Lower leg skin (tissue), 4 donors: Measurements from ENCODE around the gene AGO1. TPM values are rescaled to one million over a fixed set of nuclear protein-coding genes. Genes with fewer than 3 reads are reported as not detected.
A peak's percentile ranks its signal among the peaks of the same experiment; 100 is the strongest.

Experiments
- DNase-seq, 2 donors: peaks; one replicate each; pipeline ENCODE4 v3.0.0-alpha.2; 2019; ENCODE audit warnings: low spot score in 2 of 2
- H3K4me3 ChIP-seq: fragments of 200-600 bp; sonication (generic); 2 replicates; pipeline ENCODE4 v1.5.1; 2017; ENCODE audit warnings: mild to moderate bottlenecking, low read depth; ENCODE audit not compliant: poor library complexity, severe bottlenecking
- CTCF ChIP-seq, 3 donors: fragments of 450-650 bp; IDR thresholded peaks; one replicate each; pipeline ENCODE4 v1.5.1; 2016; ENCODE audit warnings: antibody characterized with exemption in 3 of 3, mild to moderate bottlenecking in 3 of 3, moderate library complexity in 2 of 3
- POLR2A ChIP-seq, 2 donors: fragments of 450-650 bp; IDR thresholded peaks; one replicate each; pipeline ENCODE4 v1.6.1; 2016 to 2017; ENCODE audit warnings: antibody characterized with exemption in 2 of 2, mild to moderate bottlenecking in 1 of 2, moderate library complexity in 1 of 2
- WGBS, 2 donors: methylation state at CpG; one replicate each; pipeline ENCODE4 v1.1.5; 2018; 5-methylcytosine and 5-hydroxymethylcytosine counted together
- intact Hi-C: fragments of 100-400 bp; cut with DNase I; formaldehyde crosslinking; loops from one replicate; pipeline ENCODE4 v1.15.0; 2023; ENCODE audit warnings: low total_unique reads
- total RNA-seq, 4 donors: library from RNA; depleted of rRNA; stranded (reverse); fragments of >200 nt; gene quantifications; one replicate each; pipeline ENCODE4 v1.1.0, GENCODE V29; 2016

AGO1 gene
- total RNA-seq, 4 donors from 2014 or later: 18.2 to 29.5 (median 22.5) TPM

DNA sequence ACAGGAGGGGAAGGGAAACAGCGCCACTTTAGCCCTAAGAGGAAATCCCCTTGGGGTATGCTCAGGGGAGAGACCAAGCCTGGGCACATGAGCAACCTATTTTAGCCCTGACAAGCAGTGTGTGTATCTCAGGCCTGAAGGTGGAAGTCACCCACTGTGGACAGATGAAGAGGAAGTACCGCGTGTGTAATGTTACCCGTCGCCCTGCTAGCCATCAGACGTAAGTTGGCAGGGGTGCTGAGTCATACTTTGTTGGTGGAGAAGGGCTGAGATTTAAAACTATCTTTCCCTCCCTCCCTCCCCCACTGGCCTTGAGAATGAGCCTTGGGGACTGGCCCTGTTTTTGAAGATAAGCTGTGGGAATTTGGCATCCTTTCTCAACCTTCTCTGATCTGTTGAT is 11.2 kb downstream of the AGO1 start:
- no peak overlapping the region for H3K4me3 ChIP-seq
- 81 to 82% methylated on average over 6 of the region's 6 CpGs for WGBS, 2 donors
- peak in 1 of 2 donors; percentile 18 for DNase-seq
- intact Hi-C loops: no loop called here
- no peak for TF ChIP-seq POLR2A (IDR thresholded peaks at IDR 0.05)
- no peak for TF ChIP-seq CTCF (IDR thresholded peaks at IDR 0.05)

DNA sequence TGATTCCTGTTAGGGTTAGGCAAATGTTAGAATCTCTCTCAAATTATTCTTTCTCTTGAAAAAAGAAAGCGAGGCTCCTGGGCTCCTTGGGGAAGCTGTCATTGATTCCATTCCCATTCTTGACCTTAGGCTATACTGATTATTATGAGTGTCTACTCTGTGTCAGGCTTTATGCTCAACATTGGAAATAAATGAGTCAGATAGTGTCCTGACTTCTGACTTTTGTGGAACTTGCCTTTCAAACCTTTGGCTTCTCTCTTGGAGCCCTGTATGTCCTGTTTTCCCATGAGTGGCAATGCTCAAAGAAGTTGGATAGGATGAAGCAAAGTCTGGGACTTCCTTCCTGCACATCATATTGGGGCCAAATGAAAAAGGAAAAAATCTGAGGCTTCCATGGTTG is 11.6 kb downstream of the AGO1 start:
- no peak for DNase-seq
- intact Hi-C loops: no loop called here
- WGBS, 2 donors: 79 to 95% methylated on average over 1 of the region's 1 CpG
- no peak overlapping the region for H3K4me3 ChIP-seq
- no peak for TF ChIP-seq POLR2A (IDR thresholded peaks at IDR 0.05)
- TF ChIP-seq CTCF (IDR thresholded peaks at IDR 0.05): no peak

DNA sequence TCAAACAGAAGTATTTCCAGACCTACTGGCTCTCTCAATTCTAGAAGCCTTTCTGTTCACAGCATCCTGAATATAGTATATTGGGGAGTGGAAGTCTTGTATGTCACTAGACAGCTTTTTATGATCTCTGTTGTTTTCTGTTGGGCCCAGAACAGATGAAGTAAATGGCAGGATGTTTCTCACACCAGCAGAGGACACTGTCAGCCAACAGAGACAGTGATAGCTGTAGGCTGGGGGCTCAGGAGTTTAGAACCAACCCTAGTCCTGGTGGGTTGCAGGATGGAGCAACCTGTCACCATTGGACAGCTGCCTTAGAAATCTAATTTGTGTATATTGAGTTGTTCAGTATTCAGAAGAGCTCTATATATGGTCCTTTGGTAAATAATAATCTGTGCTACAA is 16.9 kb downstream of the AGO1 start:
- DNase-seq: no peak
- intact Hi-C loops: no loop called here
- H3K4me3 ChIP-seq: no peak overlapping the region
- TF ChIP-seq CTCF (IDR thresholded peaks at IDR 0.05) (no peak), POLR2A (IDR thresholded peaks at IDR 0.05) (no peak)

- no peak for TF ChIP-seq CTCF (IDR thresholded peaks at IDR 0.05)
- no peak for TF ChIP-seq POLR2A (IDR thresholded peaks at IDR 0.05)
- intact Hi-C loops: no loop called here
- peak in 1 of 2 donors; percentile 23 for DNase-seq
- H3K4me3 ChIP-seq: no peak overlapping the region
- WGBS, 2 donors: 96 to 97% methylated on average over 9 of the region's 9 CpGs
These were observed 18.2 kb downstream of the AGO1 start for GRCh38 chr1:35901235-35901634.

DNA sequence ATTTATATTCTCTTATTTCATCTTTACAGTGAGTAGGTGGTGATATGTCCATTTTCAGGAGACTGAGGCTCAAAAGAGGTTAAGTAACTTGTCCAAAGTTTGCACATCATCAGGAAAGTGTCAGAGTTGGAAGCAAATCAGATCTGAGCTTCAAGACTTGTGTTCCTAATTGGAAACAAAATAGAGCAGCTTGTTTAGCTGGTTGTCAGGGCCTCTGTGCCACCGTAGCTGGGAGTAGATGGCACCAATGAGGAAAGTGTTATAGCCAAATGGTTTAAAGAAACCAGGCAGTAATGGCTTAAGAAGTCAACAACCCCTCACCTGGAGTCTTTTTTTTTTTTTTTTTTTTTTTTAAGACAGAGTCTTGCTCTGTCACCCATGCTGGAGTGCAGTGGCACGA is 19.7 kb downstream of the AGO1 start:
- DNase-seq: no peak
- 70 to 80% methylated on average over 2 of the region's 2 CpGs for WGBS, 2 donors
- TF ChIP-seq CTCF (IDR thresholded peaks at IDR 0.05) (no peak), POLR2A (IDR thresholded peaks at IDR 0.05) (no peak)
- intact Hi-C loops: no loop called here
- no peak overlapping the region for H3K4me3 ChIP-seq

GRCh38 chr1:35914717-35915116 is 31.7 kb downstream of the AGO1 start:
- no peak for DNase-seq
- 84 to 86% methylated on average over 1 of the region's 1 CpG for WGBS, 2 donors
- H3K4me3 ChIP-seq: no peak overlapping the region
- intact Hi-C loops: no loop called here
- TF ChIP-seq CTCF (IDR thresholded peaks at IDR 0.05) (no peak), POLR2A (IDR thresholded peaks at IDR 0.05) (no peak)
